Measurements from ENCODE around the gene AIG1.
"Not testable (repeated sequence)": the region's sequence is repeated elsewhere in the genome, so short reads cannot be mapped to it uniquely, and the experiment has no call there.

The AIG1 gene

DNA sequence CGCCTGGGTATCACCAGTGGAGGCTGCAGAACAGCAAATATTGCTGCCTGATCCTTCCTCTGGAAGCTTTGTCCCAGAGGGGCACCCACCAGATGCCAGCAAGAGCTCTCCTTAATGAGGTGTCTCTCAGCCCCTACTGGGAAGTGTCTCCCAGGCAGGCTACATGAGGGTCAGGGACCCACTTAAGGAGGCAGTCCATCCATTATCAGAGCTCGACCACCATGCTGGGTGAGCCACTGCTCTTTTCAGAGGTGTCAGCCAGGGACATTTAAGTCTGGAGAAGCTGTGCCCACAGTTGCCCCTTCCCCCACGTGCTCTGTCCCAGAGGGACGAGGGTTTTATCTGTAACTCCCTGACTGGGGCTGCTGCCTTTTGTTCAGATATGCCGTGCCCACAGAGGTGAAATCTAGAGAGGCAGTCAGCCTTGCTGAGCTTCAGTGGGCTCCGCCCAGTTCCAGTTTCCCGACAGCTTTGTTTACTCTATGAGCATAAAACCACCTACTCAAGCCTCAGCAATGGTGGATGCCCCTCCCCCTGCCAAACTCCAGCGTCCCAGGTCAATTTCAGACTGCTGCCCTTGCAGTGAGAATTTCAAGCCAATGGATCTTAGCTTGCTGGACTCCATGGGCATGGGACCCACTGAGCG is 25.9 kb upstream of the AIG1 start:
- no peaks in the 10 kb centered on the region for H3K27me3 ChIP-seq (ENCODE audit: control insufficient read depth in 1 of 2, insufficient read depth in 2 of 2, low read length in 2 of 2)
- no peak overlapping the region for H3K4me3 ChIP-seq (ENCODE audit: low read length in 2 of 2)
- H3K9me3 ChIP-seq (ENCODE audit: control insufficient read depth in 2 of 2, low read length in 2 of 2) = no peaks in the 10 kb centered on the region
- H3K4me1 ChIP-seq (ENCODE audit: control insufficient read depth, insufficient read depth, low read length) = no peaks in the 10 kb centered on the region
- H3K27ac ChIP-seq (ENCODE audit: low read length) = no peak overlapping the region
- H3K9ac ChIP-seq (ENCODE audit: low read length in 2 of 2) = no peak overlapping the region
- no peaks in the 10 kb centered on the region for H3K36me3 ChIP-seq (ENCODE audit: control insufficient read depth in 2 of 2, insufficient read depth in 2 of 2, low read length in 2 of 2)

DNA sequence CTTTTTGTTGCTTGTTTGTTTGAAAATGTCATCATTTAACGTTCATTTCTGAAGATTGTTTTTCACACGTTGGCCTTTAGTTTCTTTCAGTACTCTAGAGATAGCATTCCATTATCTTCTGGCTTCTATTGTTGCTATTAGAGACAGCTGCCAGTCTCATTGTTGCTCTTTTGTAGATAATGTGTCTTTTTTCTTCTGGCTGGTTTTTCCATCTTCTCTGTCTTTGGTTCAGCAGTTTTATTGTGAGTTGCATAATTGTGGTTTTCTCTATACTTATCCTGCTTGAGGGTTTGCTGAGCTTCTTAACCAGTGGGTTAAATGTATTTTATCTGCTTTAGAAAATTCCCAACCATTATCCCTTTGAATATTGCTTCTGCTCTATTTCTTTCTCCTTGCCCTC is 23.2 kb upstream of the AIG1 start:
- no peak overlapping the region for H3K27ac ChIP-seq (ENCODE audit: low read length)
- no peaks in the 10 kb centered on the region for H3K36me3 ChIP-seq (ENCODE audit: control insufficient read depth in 2 of 2, insufficient read depth in 2 of 2, low read length in 2 of 2)
- H3K27me3 ChIP-seq (ENCODE audit: control insufficient read depth in 1 of 2, insufficient read depth in 2 of 2, low read length in 2 of 2) = no peaks in the 10 kb centered on the region

GRCh38 chr6:143038833-143039232 is 21.9 kb upstream of the AIG1 start:
- Histone ChIP-seq H3K4me1 (ENCODE audit: control insufficient read depth, insufficient read depth, low read length) (no peaks in the 10 kb centered on the region), H3K9ac (ENCODE audit: low read length in 2 of 2) (no peak overlapping the region), H3K27ac (ENCODE audit: low read length) (no peak overlapping the region), H3K9me3 (ENCODE audit: control insufficient read depth in 2 of 2, low read length in 2 of 2) (no peaks in the 10 kb centered on the region), H3K4me3 (ENCODE audit: low read length in 2 of 2) (no peak overlapping the region), H3K27me3 (ENCODE audit: control insufficient read depth in 1 of 2, insufficient read depth in 2 of 2, low read length in 2 of 2) (no peaks in the 10 kb centered on the region), H3K36me3 (ENCODE audit: control insufficient read depth in 2 of 2, insufficient read depth in 2 of 2, low read length in 2 of 2) (no peaks in the 10 kb centered on the region)

More for the DNA sequence above, 23.2 kb upstream of the AIG1 start:
- no peak overlapping the region for H3K9ac ChIP-seq (ENCODE audit: low read length in 2 of 2)
- H3K4me3 ChIP-seq (ENCODE audit: low read length in 2 of 2) = no peak overlapping the region
- H3K4me1 ChIP-seq (ENCODE audit: control insufficient read depth, insufficient read depth, low read length) = no peaks in the 10 kb centered on the region
- H3K9me3 ChIP-seq (ENCODE audit: control insufficient read depth in 2 of 2, low read length in 2 of 2) = no peaks in the 10 kb centered on the region

DNA sequence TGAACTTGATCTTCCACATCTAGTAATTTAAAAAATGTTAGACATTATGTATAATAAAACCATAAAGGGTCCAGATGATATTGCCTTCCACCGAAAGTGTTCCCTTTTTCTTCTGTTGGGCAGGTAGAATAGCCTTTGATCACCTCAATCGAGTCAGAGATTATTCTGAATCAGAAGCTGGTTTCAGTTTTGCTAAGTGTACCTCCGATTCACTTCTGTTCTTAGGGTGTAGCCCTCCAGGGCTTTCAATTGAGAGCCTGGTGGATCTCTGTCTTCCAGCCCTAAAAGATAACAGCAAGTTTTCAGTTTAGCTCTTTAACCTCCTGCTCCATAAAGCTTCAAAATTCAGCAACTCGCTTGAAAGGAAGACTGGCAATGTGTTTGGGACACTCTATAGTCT is 21.1 kb upstream of the AIG1 start:
- Histone ChIP-seq H3K4me3 (ENCODE audit: low read length in 2 of 2) (no peak overlapping the region), H3K9ac (ENCODE audit: low read length in 2 of 2) (no peak overlapping the region), H3K9me3 (ENCODE audit: control insufficient read depth in 2 of 2, low read length in 2 of 2) (peaks cover 0 to 2% of the 10 kb centered on the region in 2 donors), H3K27ac (ENCODE audit: low read length) (no peak overlapping the region), H3K4me1 (ENCODE audit: control insufficient read depth, insufficient read depth, low read length) (no peaks in the 10 kb centered on the region), H3K36me3 (ENCODE audit: control insufficient read depth in 2 of 2, insufficient read depth in 2 of 2, low read length in 2 of 2) (no peaks in the 10 kb centered on the region), H3K27me3 (ENCODE audit: control insufficient read depth in 1 of 2, insufficient read depth in 2 of 2, low read length in 2 of 2) (no peaks in the 10 kb centered on the region)

DNA sequence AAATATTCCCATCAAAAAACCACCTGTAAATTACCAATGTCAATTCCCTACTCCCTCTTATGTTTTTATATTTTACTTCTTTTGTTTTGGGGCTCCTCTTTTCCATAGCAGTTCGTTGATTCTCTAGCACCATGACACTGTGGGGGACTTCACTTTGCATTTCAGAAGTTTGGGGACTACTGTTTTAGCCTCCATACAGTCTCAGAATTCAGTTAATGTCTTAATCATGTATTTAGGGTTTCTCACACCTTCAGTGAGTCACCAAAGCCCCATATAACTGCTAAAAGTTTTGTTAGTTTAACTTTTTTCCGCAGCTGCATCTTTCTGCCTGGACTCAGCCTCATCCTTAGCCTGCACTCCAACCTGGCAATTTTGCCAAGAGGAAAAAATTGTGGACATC is 20.7 kb upstream of the AIG1 start:
- no peak overlapping the region for H3K4me3 ChIP-seq (ENCODE audit: low read length in 2 of 2)
- H3K4me1 ChIP-seq (ENCODE audit: control insufficient read depth, insufficient read depth, low read length) = no peaks in the 10 kb centered on the region
- no peak overlapping the region for H3K9ac ChIP-seq (ENCODE audit: low read length in 2 of 2)
- H3K9me3 ChIP-seq (ENCODE audit: control insufficient read depth in 2 of 2, low read length in 2 of 2) = peaks cover 0 to 2% of the 10 kb centered on the region in 2 donors
- no peak overlapping the region for H3K27ac ChIP-seq (ENCODE audit: low read length)
- no peaks in the 10 kb centered on the region for H3K27me3 ChIP-seq (ENCODE audit: control insufficient read depth in 1 of 2, insufficient read depth in 2 of 2, low read length in 2 of 2)
- H3K36me3 ChIP-seq (ENCODE audit: control insufficient read depth in 2 of 2, insufficient read depth in 2 of 2, low read length in 2 of 2) = no peaks in the 10 kb centered on the region

- not testable (repeated sequence) for H3K9me3 ChIP-seq (ENCODE audit: control insufficient read depth in 2 of 2, low read length in 2 of 2); H3K4me1 ChIP-seq (ENCODE audit: control insufficient read depth, insufficient read depth, low read length); H3K9ac ChIP-seq (ENCODE audit: low read length in 2 of 2); H3K27me3 ChIP-seq (ENCODE audit: control insufficient read depth in 1 of 2, insufficient read depth in 2 of 2, low read length in 2 of 2); H3K4me3 ChIP-seq (ENCODE audit: low read length in 2 of 2); H3K27ac ChIP-seq (ENCODE audit: low read length); H3K36me3 ChIP-seq (ENCODE audit: control insufficient read depth in 2 of 2, insufficient read depth in 2 of 2, low read length in 2 of 2)
Observed at GRCh38 chr6:143044345-143044744, 16.3 kb upstream of the AIG1 start.

DNA sequence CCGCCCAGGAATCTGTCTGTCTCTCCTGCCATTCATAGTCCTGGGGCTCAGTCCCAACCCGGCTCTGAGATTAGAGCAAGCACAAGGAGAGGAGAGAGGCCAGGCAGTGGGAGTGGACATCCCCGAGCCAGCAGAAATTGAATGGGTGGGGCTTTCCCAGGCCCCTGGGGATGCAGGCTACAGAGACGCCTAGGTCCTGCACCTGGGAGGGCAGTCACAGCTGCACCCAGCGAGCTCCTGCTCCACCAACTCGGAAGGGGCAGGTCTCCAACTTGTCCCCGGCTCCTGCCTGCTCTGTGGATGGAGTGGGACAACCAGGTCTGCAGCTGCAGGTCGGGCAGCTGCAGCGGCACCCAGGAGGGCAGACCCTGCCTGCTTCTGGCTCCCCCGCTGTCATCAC is 11.1 kb upstream of the AIG1 start:
- no peak overlapping the region for H3K4me3 ChIP-seq (ENCODE audit: low read length in 2 of 2)
- no peak overlapping the region for H3K27ac ChIP-seq (ENCODE audit: low read length)
- no peaks in the 10 kb centered on the region for H3K9me3 ChIP-seq (ENCODE audit: control insufficient read depth in 2 of 2, low read length in 2 of 2)
- H3K4me1 ChIP-seq (ENCODE audit: control insufficient read depth, insufficient read depth, low read length) = no peaks in the 10 kb centered on the region
- no peaks in the 10 kb centered on the region for H3K36me3 ChIP-seq (ENCODE audit: control insufficient read depth in 2 of 2, insufficient read depth in 2 of 2, low read length in 2 of 2)
- no peak overlapping the region for H3K9ac ChIP-seq (ENCODE audit: low read length in 2 of 2)
- H3K27me3 ChIP-seq (ENCODE audit: control insufficient read depth in 1 of 2, insufficient read depth in 2 of 2, low read length in 2 of 2) = no peaks in the 10 kb centered on the region

DNA sequence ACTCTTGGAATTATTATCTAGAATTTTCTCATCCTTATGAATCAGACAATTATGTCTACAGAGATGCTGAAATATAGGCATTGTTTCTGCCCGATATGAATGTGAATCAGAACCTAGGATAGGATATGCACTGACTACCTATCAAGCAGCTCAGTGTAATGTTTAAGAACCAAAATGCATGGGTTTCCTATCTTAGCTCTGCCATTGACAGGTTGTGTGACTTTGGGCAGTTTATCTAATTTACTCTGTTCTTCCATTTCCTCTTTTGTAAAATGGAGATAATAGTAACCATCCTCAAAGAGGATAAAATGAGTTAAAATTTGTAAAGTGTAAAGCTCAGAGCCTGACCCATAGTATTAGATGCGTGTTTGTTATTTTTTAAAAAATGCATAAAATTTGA is 10.2 kb upstream of the AIG1 start:
- H3K4me3 ChIP-seq (ENCODE audit: low read length in 2 of 2) = no peak overlapping the region
- H3K9me3 ChIP-seq (ENCODE audit: control insufficient read depth in 2 of 2, low read length in 2 of 2) = no peaks in the 10 kb centered on the region
- H3K9ac ChIP-seq (ENCODE audit: low read length in 2 of 2) = no peak overlapping the region
- H3K27ac ChIP-seq (ENCODE audit: low read length) = no peak overlapping the region
- no peaks in the 10 kb centered on the region for H3K27me3 ChIP-seq (ENCODE audit: control insufficient read depth in 1 of 2, insufficient read depth in 2 of 2, low read length in 2 of 2)
- H3K36me3 ChIP-seq (ENCODE audit: control insufficient read depth in 2 of 2, insufficient read depth in 2 of 2, low read length in 2 of 2) = no peaks in the 10 kb centered on the region
- no peaks in the 10 kb centered on the region for H3K4me1 ChIP-seq (ENCODE audit: control insufficient read depth, insufficient read depth, low read length)

DNA sequence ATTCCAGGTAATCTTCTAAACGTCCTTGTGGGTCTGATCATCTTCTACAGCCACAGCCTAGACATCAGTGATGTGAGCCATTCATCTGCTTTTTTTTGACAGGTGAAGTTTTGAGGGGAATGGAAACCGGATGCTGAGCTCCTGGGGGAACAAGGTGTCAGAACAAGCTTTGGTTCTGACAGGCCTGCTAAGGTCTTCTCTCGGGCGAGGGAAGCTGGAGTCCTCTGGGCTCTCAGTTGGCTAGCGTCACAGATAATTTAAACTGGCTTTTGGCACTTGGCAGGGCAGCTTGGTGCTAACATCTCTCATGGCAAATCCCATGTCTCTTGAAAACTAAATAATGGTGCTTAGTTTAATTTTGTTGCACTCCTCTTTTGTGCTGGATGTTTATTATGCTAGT is 8.4 kb upstream of the AIG1 start:
- Histone ChIP-seq H3K27me3 (ENCODE audit: control insufficient read depth in 1 of 2, insufficient read depth in 2 of 2, low read length in 2 of 2) (no peaks in the 10 kb centered on the region), H3K9me3 (ENCODE audit: control insufficient read depth in 2 of 2, low read length in 2 of 2) (no peaks in the 10 kb centered on the region), H3K36me3 (ENCODE audit: control insufficient read depth in 2 of 2, insufficient read depth in 2 of 2, low read length in 2 of 2) (no peaks in the 10 kb centered on the region), H3K9ac (ENCODE audit: low read length in 2 of 2) (no peak overlapping the region), H3K4me3 (ENCODE audit: low read length in 2 of 2) (no peak overlapping the region), H3K27ac (ENCODE audit: low read length) (no peak overlapping the region), H3K4me1 (ENCODE audit: control insufficient read depth, insufficient read depth, low read length) (no peaks in the 10 kb centered on the region)

GRCh38 chr6:143053856-143054255 is 6.8 kb upstream of the AIG1 start:
- Histone ChIP-seq H3K36me3 (ENCODE audit: control insufficient read depth in 2 of 2, insufficient read depth in 2 of 2, low read length in 2 of 2) (no peaks in the 10 kb centered on the region), H3K27me3 (ENCODE audit: control insufficient read depth in 1 of 2, insufficient read depth in 2 of 2, low read length in 2 of 2) (no peaks in the 10 kb centered on the region), H3K9ac (ENCODE audit: low read length in 2 of 2) (no peak overlapping the region), H3K4me3 (ENCODE audit: low read length in 2 of 2) (no peak overlapping the region), H3K9me3 (ENCODE audit: control insufficient read depth in 2 of 2, low read length in 2 of 2) (no peaks in the 10 kb centered on the region), H3K27ac (ENCODE audit: low read length) (no peak overlapping the region), H3K4me1 (ENCODE audit: control insufficient read depth, insufficient read depth, low read length) (no peaks in the 10 kb centered on the region)

- Histone ChIP-seq H3K27me3 (ENCODE audit: control insufficient read depth in 1 of 2, insufficient read depth in 2 of 2, low read length in 2 of 2) (no peaks in the 10 kb centered on the region), H3K4me3 (ENCODE audit: low read length in 2 of 2) (no peak overlapping the region), H3K27ac (ENCODE audit: low read length) (no peak overlapping the region), H3K9me3 (ENCODE audit: control insufficient read depth in 2 of 2, low read length in 2 of 2) (no peaks in the 10 kb centered on the region), H3K4me1 (ENCODE audit: control insufficient read depth, insufficient read depth, low read length) (no peaks in the 10 kb centered on the region), H3K36me3 (ENCODE audit: control insufficient read depth in 2 of 2, insufficient read depth in 2 of 2, low read length in 2 of 2) (no peaks in the 10 kb centered on the region), H3K9ac (ENCODE audit: low read length in 2 of 2) (no peak overlapping the region)
Observed at GRCh38 chr6:143054329-143054728, 6.4 kb upstream of the AIG1 start.
